Suprapubic skin (tissue), 4 donors: ENCODE data around the gene CADPS2. TPM values are rescaled to one million over a fixed set of nuclear protein-coding genes. Genes with fewer than 3 reads are reported as not detected.
"Not testable (repeated sequence)": the region's sequence is repeated elsewhere in the genome, so short reads cannot be mapped to it uniquely, and the experiment has no call there.

ENCODE experiments used
- DNase-seq, 2 donors: peaks; one replicate each; pipeline ENCODE4 v3.0.0-alpha.2; 2019; ENCODE audit warnings: low spot score in 2 of 2
- H3K27ac ChIP-seq: fragments of 200-600 bp; sonication (generic); one replicate; pipeline ENCODE4 v1.5.1; 2019
- H3K27me3 ChIP-seq: fragments of 200-600 bp; sonication (generic); one replicate; pipeline ENCODE4 v1.5.1; 2019
- H3K36me3 ChIP-seq: fragments of 200-600 bp; sonication (generic); one replicate; pipeline ENCODE4 v1.5.1; 2019
- H3K4me1 ChIP-seq: fragments of 200-600 bp; sonication (generic); one replicate; pipeline ENCODE4 v1.5.1; 2019
- H3K4me3 ChIP-seq: fragments of 200-600 bp; sonication (generic); one replicate; pipeline ENCODE4 v1.5.1; 2019; ENCODE audit warnings: mild to moderate bottlenecking
- H3K9me3 ChIP-seq: fragments of 200-600 bp; sonication (generic); one replicate; pipeline ENCODE4 v1.5.1; 2019
- EP300 ChIP-seq: sonication (generic); formaldehyde crosslinking; IDR thresholded peaks from one replicate; pipeline ENCODE4 v1.6.1; 2017; ENCODE audit warnings: antibody characterized with exemption
- POLR2A ChIP-seq, 2 donors: fragments of 450-650 bp; IDR thresholded peaks; one replicate each; pipeline ENCODE4 v1.6.1; 2017; ENCODE audit warnings: antibody characterized with exemption in 2 of 2, mild to moderate bottlenecking in 2 of 2, moderate library complexity in 2 of 2
- POLR2AphosphoS5 ChIP-seq, 3 donors: sonication (generic); formaldehyde crosslinking; IDR thresholded peaks; one replicate each; pipeline ENCODE4 v1.6.1; 2017; ENCODE audit warnings: antibody characterized with exemption in 3 of 3
- WGBS: methylation state at CpG from one replicate; pipeline ENCODE4 v1.1.5; 2018; 5-methylcytosine and 5-hydroxymethylcytosine counted together
- total RNA-seq, 4 donors: library from RNA; depleted of rRNA; stranded (reverse); fragments of >200 nt; gene quantifications; one replicate each; pipeline ENCODE4 v1.1.0, GENCODE V29; 2016
- TF ChIP-seq, protein P1 (sequence below), 2 donors: fragments of 200-600 bp in 1 of 2; fragments of 450-650 bp in 1 of 2; sonication (generic) in 1 of 2; IDR thresholded peaks; one replicate each; pipeline ENCODE4 v1.5.1; 2016 to 2019; ENCODE audit warnings: antibody characterized with exemption in 2 of 2, mild to moderate bottlenecking in 1 of 2, moderate library complexity in 1 of 2

Gene CADPS2
- total RNA-seq, 4 donors from 2014 or later = 3.9 to 9.8 (median 8.1) TPM

DNA sequence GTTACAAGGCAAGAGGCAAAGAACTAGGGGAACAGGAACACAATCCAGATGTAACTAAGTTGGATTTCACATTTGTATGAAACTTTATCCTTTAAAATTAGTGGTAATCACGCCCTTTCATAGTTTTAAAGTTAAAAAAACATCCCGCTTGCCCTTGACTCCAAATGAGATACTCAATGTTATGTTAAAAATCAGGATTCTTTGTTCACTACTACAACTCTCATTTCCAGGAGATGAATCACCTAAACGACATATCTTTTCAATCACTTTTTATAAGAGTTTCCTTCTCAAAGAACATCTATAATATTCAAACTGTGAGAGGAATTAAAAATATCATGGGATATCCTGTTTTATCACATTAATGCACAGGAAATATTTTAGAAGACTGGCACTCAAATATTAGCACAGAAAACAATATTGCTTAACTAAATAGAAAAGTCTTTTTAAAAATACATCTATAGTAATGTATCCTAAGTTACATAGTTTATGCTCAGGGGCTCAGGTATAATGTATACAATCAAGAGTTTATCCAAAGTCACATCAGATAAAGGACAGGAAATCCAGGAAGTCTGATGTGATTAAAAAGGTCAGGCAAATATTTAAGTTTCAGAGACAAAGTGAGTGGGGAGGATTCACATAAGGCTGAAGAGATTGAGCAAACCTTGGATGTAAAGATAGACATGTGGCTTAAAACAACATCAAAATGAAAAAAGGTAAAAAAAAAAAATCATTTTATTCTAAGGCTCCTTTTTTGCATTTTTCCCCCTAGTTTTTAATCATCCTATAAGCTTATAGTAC is 41.9 kb downstream of the CADPS2 start:
- no peaks in the 10 kb centered on the region for H3K36me3 ChIP-seq
- H3K27me3 ChIP-seq = no peaks in the 10 kb centered on the region
- H3K9me3 ChIP-seq = no peaks in the 10 kb centered on the region
- no peak for TF ChIP-seq POLR2AphosphoS5 (IDR thresholded peaks at IDR 0.05)
- no peak for TF ChIP-seq EP300
- TF ChIP-seq POLR2A (IDR thresholded peaks at IDR 0.05) = no peak
- TF ChIP-seq, protein P1, sequence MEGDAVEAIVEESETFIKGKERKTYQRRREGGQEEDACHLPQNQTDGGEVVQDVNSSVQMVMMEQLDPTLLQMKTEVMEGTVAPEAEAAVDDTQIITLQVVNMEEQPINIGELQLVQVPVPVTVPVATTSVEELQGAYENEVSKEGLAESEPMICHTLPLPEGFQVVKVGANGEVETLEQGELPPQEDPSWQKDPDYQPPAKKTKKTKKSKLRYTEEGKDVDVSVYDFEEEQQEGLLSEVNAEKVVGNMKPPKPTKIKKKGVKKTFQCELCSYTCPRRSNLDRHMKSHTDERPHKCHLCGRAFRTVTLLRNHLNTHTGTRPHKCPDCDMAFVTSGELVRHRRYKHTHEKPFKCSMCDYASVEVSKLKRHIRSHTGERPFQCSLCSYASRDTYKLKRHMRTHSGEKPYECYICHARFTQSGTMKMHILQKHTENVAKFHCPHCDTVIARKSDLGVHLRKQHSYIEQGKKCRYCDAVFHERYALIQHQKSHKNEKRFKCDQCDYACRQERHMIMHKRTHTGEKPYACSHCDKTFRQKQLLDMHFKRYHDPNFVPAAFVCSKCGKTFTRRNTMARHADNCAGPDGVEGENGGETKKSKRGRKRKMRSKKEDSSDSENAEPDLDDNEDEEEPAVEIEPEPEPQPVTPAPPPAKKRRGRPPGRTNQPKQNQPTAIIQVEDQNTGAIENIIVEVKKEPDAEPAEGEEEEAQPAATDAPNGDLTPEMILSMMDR (IDR thresholded peaks at IDR 0.05) = no peak
- no peak overlapping the region for H3K27ac ChIP-seq
- no peak for DNase-seq
- H3K4me3 ChIP-seq = no peak overlapping the region
- WGBS = 77% methylated on average over 3 of the region's 3 CpGs
- H3K4me1 ChIP-seq = no peaks in the 10 kb centered on the region

DNA sequence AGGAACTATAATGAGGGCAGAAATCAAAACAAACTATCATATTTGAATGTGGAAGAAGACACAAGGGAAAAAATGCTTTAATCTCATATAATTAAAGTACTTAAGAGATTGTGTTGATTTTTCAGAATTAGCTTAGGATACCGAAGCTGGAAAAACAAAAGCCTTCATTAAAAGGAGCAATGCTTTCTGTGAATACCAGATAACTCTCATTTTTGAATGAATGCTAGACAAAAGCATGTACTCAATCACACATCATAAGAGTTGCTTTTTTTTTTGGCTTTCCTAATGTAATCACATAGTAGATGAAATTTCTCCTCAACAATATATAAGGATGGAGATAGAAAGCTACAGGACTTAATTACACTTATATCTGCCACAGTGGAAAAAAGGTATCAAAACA is 43.3 kb downstream of the CADPS2 start:
- H3K27ac ChIP-seq = no peak overlapping the region
- H3K36me3 ChIP-seq = no peaks in the 10 kb centered on the region
- TF ChIP-seq POLR2AphosphoS5 (IDR thresholded peaks at IDR 0.05) = no peak
- TF ChIP-seq EP300 = no peak
- TF ChIP-seq POLR2A (IDR thresholded peaks at IDR 0.05) = no peak
- TF ChIP-seq, protein P1 (IDR thresholded peaks at IDR 0.05) = no peak
- WGBS = 65% methylated on average over 1 of the region's 1 CpG
- H3K9me3 ChIP-seq = no peaks in the 10 kb centered on the region
- no peak for DNase-seq
- no peaks in the 10 kb centered on the region for H3K4me1 ChIP-seq
- no peak overlapping the region for H3K4me3 ChIP-seq
- H3K27me3 ChIP-seq = no peaks in the 10 kb centered on the region

DNA sequence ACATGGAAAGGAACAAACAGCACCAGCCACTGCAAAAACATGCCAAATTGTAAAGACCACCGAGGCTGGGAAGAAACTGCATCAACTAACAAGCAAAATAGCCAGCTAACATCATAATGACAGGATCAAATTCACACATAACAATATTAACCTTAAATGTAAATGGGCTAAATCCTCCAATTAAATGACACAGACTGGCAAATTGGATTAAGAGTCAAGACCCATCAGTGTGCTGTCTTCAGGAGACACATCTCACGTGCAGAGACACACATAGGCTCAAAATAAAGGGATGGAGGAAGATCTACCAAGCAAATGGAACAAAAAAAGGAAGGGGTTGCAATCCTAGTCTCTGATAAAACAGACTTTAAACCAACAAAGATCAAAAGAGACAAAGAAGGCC is 50.0 kb downstream of the CADPS2 start:
- not testable (repeated sequence) for H3K9me3 ChIP-seq, H3K27ac ChIP-seq, H3K36me3 ChIP-seq, H3K4me3 ChIP-seq, H3K4me1 ChIP-seq, H3K27me3 ChIP-seq, DNase-seq
- WGBS = 78% methylated on average over 2 of the region's 2 CpGs

DNA sequence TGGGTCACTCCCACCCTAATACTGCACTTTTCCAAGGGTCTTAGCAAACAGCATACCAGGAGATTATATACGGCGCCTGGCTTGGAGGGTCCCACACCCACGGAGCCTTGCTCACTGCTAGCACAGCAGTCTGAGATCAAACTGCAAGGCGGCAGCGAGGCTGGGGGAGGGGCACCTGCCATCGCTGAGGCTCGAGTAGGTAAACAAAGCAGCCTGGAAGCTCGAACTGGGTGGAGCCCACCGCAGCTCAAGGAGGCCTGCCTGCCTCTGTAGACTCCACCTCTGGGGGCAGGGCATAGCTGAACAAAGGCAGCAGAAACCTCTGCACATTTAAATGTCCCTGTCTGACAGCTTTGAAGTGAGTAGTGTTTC is 51.7 kb downstream of the CADPS2 start:
- H3K9me3 ChIP-seq, H3K27me3 ChIP-seq, H3K27ac ChIP-seq, DNase-seq, H3K36me3 ChIP-seq, H3K4me3 ChIP-seq, H3K4me1 ChIP-seq: not testable (repeated sequence)
- 91% methylated on average over 6 of the region's 9 CpGs for WGBS

DNA sequence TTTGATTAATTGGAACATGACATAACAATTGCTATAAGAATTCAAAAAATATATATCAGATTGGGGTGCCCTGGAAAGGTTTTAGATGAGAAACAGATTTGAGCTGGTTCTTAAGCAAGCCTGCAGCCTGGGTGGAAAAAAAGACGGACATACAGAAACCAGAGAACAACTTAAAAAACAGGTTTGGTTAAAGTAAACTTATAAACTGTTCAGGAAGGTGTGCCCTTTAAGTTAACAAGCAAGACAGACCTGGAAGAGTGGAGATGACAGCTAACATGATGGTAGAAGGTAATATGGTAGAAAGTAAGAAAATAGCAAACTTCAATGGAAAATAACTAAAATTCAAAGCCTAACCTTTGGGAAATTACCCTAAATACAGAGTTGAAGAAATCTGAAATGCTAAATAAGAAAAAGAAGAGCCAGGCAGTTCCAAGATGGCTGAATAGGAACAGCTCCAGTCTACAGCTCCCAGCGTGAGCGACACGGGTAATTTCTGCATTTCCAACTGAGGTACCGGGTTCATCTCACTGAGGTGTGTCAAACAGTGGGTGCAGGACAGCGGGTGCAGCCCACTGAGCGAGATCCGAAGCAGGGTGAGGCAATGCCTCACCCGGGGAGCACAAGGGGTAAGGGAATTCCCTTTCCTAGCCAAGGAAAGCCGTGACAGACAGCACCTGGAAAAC is 52.2 kb downstream of the CADPS2 start:
- TF ChIP-seq POLR2A (IDR thresholded peaks at IDR 0.05) (no peak), EP300 (no peak), POLR2AphosphoS5 (IDR thresholded peaks at IDR 0.05) (no peak)
- TF ChIP-seq, protein P1 (IDR thresholded peaks at IDR 0.05) = no peak

DNA sequence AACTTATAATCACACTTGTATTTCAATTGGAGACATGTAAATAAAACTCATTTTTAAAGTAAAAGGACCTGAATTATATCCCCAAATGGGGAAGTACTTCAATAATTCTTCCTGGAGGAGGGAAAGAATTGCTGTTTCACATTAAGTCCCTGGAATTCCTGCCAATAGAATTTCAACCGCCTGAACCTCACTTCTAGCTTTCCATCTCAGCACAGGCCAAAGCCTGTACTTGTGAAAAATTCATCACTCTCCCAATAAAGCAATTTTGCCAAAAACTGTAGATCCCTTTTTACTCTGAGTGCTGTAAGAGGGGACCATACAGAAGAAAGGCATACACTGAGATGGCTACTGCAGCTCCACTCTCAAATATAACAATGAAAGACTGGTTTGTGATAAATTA is 54.8 kb downstream of the CADPS2 start:
- Histone ChIP-seq H3K4me3 (no peak overlapping the region), H3K9me3 (no peaks in the 10 kb centered on the region), H3K27ac (no peak overlapping the region), H3K36me3 (no peaks in the 10 kb centered on the region), H3K4me1 (no peaks in the 10 kb centered on the region), H3K27me3 (no peaks in the 10 kb centered on the region)
- no peak for TF ChIP-seq POLR2A (IDR thresholded peaks at IDR 0.05)
- no peak for TF ChIP-seq POLR2AphosphoS5 (IDR thresholded peaks at IDR 0.05)
- TF ChIP-seq, protein P1 (IDR thresholded peaks at IDR 0.05) = no peak
- TF ChIP-seq EP300 = no peak
- no peak for DNase-seq
- 61% methylated on average over 1 of the region's 1 CpG for WGBS

More for the DNA sequence above, 52.2 kb downstream of the CADPS2 start:
- Histone ChIP-seq H3K4me3 (no peak overlapping the region), H3K36me3 (no peaks in the 10 kb centered on the region), H3K27ac (no peak overlapping the region), H3K4me1 (no peaks in the 10 kb centered on the region), H3K27me3 (no peaks in the 10 kb centered on the region), H3K9me3 (no peaks in the 10 kb centered on the region)
- DNase-seq = no peak
- 88% methylated on average over 10 of the region's 10 CpGs for WGBS
